Activated effector memory CD4-positive, alpha-beta T cell treated with anti-CD3 and anti-CD28 coated beads, Interleukin-2, amount 50 U/mL, for 16 hours (primary cell): ENCODE measurements around the gene SSBP3.
"Not testable (repeated sequence)": the region's sequence is repeated elsewhere in the genome, so short reads cannot be mapped to it uniquely, and the experiment has no call there.

ENCODE experiments used
- DNase-seq: peaks from one replicate; pipeline ENCODE4 v3.0.0-alpha.2; 2020

Gene SSBP3

GRCh38 chr1:54406339-54407153, at the start of gene SSBP3:
SSBP3 (minus strand) TSS chr1:54406394.
- peak; percentile 97 for DNase-seq

GRCh38 chr1:54453509-54453908, 47.3 kb upstream of the SSBP3 start:
- peak; percentile 47 for DNase-seq

- DNase-seq: peak; percentile 30
These were observed 46.8 kb upstream of the SSBP3 start for GRCh38 chr1:54453022-54453421.

- not testable (repeated sequence) for DNase-seq
These were observed 43.2 kb upstream of the SSBP3 start for GRCh38 chr1:54449431-54449830.

GRCh38 chr1:54448801-54449200, 42.6 kb upstream of the SSBP3 start:
- peak; percentile 51 for DNase-seq

- not testable (repeated sequence) for DNase-seq
These were observed 40.9 kb upstream of the SSBP3 start for GRCh38 chr1:54447081-54447480.

GRCh38 chr1:54442185-54442584, 36.0 kb upstream of the SSBP3 start:
- DNase-seq: no peak

- DNase-seq: peak; percentile 17
These were observed 33.5 kb upstream of the SSBP3 start for GRCh38 chr1:54439550-54440223.

- no peak for DNase-seq
These were observed 31.6 kb upstream of the SSBP3 start for GRCh38 chr1:54437783-54438182.

- peak; percentile 9 for DNase-seq
These were observed 30.6 kb upstream of the SSBP3 start for GRCh38 chr1:54436826-54437225.

GRCh38 chr1:54429838-54430237, 23.6 kb upstream of the SSBP3 start:
- DNase-seq: peak; percentile 36

GRCh38 chr1:54428837-54429518, 22.8 kb upstream of the SSBP3 start:
- DNase-seq: peak; percentile 12

GRCh38 chr1:54425152-54425584, 19.0 kb upstream of the SSBP3 start:
- no peak for DNase-seq

GRCh38 chr1:54424398-54424797, 18.2 kb upstream of the SSBP3 start:
- no peak for DNase-seq

GRCh38 chr1:54421101-54421504, 14.9 kb upstream of the SSBP3 start:
- no peak for DNase-seq

- not testable (repeated sequence) for DNase-seq
These were observed 12.4 kb upstream of the SSBP3 start for GRCh38 chr1:54418598-54418997.

- DNase-seq: no peak
These were observed 10.9 kb upstream of the SSBP3 start for GRCh38 chr1:54417123-54417522.

- DNase-seq: no peak
These were observed 10.2 kb upstream of the SSBP3 start for GRCh38 chr1:54416435-54416834.

- no peak for DNase-seq
These were observed 9.8 kb upstream of the SSBP3 start for GRCh38 chr1:54415991-54416390.

GRCh38 chr1:54415533-54415932, 9.3 kb upstream of the SSBP3 start:
- no peak for DNase-seq

- no peak for DNase-seq
These were observed 7.5 kb upstream of the SSBP3 start for GRCh38 chr1:54413732-54414131.

GRCh38 chr1:54413295-54413694, 7.1 kb upstream of the SSBP3 start:
- no peak for DNase-seq

- DNase-seq: no peak
These were observed 4.2 kb upstream of the SSBP3 start for GRCh38 chr1:54410359-54410758.
